ENCODE measurements around the gene RASL11A.

DNA sequence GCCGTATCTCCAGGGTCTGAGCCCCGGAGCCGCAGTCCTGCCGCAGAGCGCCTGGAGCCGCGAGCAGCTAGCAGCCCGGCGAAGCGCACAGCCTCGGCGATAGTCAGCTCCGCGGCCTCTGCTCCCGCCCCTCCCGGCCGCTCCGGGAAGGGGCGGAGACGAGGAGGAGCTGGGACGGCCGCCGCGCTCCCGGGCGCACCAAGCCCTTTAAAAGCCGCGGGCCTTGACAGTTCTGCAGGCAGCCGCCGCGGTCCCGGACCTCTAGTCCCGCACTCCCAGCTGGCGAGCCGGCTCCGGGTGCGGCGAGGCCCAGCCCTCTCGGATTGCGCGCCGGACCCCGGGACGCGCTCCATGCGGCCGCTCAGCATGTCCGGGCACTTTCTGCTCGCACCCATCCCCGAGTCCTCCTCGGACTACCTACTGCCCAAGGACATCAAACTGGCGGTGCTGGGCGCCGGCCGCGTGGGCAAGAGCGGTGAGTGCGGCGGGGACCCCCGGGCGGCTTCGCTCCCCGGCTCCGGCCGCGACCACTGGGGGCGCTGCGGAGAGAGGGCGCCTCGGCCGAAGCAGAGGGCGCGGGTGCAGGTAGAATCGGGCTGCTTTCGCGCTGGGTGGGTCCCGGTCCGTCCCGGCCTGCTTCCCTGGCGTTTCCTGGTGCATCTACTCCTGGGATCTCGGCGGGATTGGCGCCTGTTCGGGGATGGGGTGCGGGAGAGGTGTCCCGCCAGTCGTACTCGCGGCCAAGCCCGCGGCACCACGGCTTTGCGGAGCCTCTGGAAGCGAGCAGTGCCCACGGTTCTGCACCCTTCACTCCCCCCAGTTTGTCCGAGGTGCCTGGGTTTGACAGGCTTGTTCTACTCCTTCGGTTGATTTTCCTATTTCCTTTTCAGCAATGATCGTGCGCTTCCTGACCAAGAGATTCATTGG is at the start of gene RASL11A:
- peak; percentile 88 to 93 for TF ChIP-seq POLR2A (IDR thresholded peaks at IDR 0.05)
- TF ChIP-seq, protein P1, sequence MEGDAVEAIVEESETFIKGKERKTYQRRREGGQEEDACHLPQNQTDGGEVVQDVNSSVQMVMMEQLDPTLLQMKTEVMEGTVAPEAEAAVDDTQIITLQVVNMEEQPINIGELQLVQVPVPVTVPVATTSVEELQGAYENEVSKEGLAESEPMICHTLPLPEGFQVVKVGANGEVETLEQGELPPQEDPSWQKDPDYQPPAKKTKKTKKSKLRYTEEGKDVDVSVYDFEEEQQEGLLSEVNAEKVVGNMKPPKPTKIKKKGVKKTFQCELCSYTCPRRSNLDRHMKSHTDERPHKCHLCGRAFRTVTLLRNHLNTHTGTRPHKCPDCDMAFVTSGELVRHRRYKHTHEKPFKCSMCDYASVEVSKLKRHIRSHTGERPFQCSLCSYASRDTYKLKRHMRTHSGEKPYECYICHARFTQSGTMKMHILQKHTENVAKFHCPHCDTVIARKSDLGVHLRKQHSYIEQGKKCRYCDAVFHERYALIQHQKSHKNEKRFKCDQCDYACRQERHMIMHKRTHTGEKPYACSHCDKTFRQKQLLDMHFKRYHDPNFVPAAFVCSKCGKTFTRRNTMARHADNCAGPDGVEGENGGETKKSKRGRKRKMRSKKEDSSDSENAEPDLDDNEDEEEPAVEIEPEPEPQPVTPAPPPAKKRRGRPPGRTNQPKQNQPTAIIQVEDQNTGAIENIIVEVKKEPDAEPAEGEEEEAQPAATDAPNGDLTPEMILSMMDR (IDR thresholded peaks at IDR 0.05): peak; percentile 65 to 97 (median 81)

Measured in adrenal gland (tissue), 5 donors.